PC-9 (cell line): ENCODE data around the gene STMN3.

ENCODE experiments used
- EZH2 ChIP-seq: fragments of 200-600 bp; sonication (generic); IDR thresholded peaks from 2 replicates; pipeline ENCODE4 v1.8.0; 2017; ENCODE audit warnings: antibody characterized with exemption, low read depth
- TF ChIP-seq, protein P1 (sequence below): fragments of 200-600 bp; sonication (generic); conservative IDR thresholded peaks from 2 replicates; pipeline ENCODE4 v1.6.1; 2017; ENCODE audit warnings: mixed run types, antibody characterized with exemption, mild to moderate bottlenecking, moderate library complexity

DNA sequence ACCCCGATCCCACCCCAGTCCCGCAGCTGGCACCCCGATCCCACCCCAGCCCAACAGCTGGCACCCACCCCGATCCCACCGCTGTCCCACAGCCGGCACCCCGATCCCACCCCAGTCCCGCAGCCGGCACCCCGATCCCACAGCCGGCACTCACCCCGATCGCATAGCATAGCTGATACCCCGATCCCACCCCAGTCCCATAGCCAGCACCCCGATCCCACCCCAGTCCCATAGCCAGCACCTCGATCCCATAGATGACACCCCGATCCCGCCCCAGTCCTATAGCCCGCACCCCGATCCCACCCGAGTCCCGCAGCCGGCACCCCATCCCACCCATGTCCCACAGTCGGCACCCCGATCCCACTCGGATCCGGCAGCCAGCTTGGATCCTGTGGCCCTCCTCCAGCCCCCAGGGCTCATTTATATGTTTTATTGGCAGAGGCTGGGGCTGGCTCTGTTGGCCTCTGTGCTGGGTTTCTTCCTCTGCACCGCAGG, 25.4 kb downstream of the STMN3 start:
- TF ChIP-seq, protein P1, sequence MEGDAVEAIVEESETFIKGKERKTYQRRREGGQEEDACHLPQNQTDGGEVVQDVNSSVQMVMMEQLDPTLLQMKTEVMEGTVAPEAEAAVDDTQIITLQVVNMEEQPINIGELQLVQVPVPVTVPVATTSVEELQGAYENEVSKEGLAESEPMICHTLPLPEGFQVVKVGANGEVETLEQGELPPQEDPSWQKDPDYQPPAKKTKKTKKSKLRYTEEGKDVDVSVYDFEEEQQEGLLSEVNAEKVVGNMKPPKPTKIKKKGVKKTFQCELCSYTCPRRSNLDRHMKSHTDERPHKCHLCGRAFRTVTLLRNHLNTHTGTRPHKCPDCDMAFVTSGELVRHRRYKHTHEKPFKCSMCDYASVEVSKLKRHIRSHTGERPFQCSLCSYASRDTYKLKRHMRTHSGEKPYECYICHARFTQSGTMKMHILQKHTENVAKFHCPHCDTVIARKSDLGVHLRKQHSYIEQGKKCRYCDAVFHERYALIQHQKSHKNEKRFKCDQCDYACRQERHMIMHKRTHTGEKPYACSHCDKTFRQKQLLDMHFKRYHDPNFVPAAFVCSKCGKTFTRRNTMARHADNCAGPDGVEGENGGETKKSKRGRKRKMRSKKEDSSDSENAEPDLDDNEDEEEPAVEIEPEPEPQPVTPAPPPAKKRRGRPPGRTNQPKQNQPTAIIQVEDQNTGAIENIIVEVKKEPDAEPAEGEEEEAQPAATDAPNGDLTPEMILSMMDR = no peak
- no peak for TF ChIP-seq EZH2
